GM21381 (cell line): ENCODE measurements around the gene NF1.
"Not testable (repeated sequence)": the region's sequence is repeated elsewhere in the genome, so short reads cannot be mapped to it uniquely, and the experiment has no call there.

Experiments
- ATAC-seq: cut with Tn5 transposase; IDR thresholded peaks from one replicate; pipeline ENCODE4 v1.9.1; 2021; ENCODE audit warnings: mild to moderate bottlenecking, moderate library complexity; ENCODE audit not compliant: unreplicated experiment

NF1 gene

GRCh38 chr17:31321481-31321880 is 226.7 kb downstream of the NF1 start, which contains the start of gene EVI2A:
EVI2A (minus strand) TSS chr17:31321622; CDS start chr17:31319013, 2,609 bp downstream.
- ATAC-seq = no peak

- no peak for ATAC-seq
Measured at GRCh38 chr17:31321966-31322365, 227.2 kb downstream of the NF1 start.

DNA sequence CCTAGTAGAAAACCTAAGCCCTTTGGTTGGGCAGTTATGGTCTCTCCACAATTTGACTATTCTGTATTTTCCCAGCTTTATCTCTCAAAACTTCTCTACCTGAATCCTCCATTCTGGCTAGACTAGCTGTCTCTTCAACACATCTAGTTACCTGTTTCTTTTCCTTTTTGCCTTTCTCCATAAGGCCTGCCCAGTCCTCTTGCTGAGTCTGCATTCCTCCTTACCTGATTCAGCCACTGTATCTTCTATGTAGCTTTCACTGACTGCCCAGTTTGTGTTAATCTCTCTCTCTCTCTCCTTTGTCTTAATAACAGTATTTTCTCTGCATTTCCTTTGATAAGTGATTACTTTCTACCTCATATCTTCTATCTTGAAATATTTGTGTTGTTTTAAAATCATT is 228.8 kb downstream of the NF1 start:
- ATAC-seq = no peak

DNA sequence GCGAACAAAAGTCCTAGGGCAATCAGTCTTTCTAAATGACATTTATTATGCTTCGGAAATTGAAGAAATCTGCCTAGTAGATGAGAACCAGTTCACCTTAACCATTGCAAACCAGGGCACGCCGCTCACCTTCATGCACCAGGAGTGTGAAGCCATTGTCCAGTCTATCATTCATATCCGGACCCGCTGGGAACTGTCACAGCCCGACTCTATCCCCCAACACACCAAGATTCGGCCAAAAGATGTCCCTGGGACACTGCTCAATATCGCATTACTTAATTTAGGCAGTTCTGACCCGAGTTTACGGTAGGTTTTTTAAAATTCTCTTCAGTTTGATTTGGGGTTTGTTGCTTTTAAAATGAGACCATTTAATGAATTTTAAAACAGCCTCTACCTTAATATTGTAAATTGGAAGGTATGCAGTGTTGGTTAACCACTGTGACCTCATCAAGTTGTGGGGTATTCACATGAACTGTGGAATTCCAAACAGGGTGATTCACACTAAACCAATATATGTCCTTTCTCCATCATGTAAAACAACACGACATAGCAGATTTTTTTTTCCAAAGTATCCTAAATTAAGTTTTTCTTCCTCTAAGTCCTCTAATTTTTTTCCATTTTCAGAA is 232.9 kb downstream of the NF1 start:
- ATAC-seq = no peak

GRCh38 chr17:31328160-31328535 is 233.4 kb downstream of the NF1 start:
- no peak for ATAC-seq

GRCh38 chr17:31329221-31329620 is 234.4 kb downstream of the NF1 start:
- no peak for ATAC-seq

DNA sequence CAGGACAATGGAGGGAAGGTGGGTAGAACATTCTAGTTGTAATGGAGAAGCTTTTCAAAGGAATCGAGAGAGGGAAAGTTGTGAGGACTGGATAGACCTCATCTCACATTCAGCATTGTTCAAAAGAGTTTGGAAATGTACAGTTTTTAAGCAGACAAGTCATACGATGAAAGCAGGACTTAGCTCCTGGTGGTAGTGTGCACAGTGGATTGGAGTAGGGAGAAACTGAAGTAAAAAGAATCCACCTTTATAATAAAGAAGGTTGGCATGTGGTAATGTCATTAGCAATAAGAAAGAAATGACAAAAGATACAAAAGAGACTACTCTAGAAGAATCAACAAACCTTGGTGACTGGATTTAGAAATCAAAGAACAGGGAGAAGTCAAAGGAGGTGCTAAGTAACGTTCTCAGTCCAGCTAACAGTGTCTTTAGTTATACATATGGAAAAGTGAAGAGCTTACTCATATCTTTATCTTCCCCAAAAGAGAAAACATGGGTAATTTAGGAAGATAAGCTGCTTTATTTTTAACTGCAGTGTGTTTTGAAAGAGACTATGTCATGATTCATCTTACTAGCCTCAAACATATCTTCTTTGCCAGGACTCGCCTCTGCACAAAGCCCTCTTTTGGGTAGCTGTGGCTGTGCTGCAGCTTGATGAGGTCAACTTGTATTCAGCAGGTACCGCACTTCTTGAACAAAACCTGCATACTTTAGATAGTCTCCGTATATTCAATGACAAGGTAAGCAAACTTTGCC is 245.3 kb downstream of the NF1 start:
- no peak for ATAC-seq

GRCh38 chr17:31345191-31345747 is 250.5 kb downstream of the NF1 start:
- ATAC-seq = not testable (repeated sequence)

- no peak for ATAC-seq
Measured at GRCh38 chr17:31349454-31349853, 254.7 kb downstream of the NF1 start.

DNA sequence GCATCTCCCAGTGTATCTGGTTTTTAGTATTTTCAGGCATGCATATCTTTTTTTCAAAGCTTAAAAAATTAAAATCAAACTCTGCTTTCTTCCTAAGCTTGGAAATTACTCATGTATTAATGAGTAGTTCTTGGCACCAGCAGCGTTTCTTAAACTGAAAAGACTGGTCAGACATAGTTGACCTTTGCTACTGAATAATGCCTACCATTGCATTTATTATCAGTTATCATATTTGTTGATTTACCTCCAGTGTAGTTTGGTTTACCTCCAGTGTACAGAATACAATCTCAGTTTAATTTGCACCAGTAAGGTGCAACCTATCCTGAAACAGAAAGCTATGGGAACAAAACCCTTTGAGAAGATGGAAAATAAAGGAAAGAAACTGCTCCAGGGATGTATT is 261.2 kb downstream of the NF1 start:
- no peak for ATAC-seq

DNA sequence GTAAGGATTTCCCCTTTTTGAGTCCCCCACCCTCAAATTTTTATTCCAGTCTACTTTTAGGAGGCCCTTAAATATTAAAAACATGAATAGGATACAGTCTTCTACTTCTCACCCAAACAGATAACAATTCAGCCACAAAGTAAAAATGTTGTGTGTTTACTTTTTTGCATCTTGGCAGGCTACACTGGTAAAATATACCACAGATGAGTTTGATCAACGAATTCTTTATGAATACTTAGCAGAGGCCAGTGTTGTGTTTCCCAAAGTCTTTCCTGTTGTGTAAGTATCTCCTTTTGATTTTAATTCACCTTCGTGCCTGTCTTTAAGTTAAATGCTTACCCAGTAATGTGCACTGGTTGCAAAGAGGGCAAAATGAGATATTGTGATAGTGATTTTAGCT is 262.3 kb downstream of the NF1 start:
- no peak for ATAC-seq

DNA sequence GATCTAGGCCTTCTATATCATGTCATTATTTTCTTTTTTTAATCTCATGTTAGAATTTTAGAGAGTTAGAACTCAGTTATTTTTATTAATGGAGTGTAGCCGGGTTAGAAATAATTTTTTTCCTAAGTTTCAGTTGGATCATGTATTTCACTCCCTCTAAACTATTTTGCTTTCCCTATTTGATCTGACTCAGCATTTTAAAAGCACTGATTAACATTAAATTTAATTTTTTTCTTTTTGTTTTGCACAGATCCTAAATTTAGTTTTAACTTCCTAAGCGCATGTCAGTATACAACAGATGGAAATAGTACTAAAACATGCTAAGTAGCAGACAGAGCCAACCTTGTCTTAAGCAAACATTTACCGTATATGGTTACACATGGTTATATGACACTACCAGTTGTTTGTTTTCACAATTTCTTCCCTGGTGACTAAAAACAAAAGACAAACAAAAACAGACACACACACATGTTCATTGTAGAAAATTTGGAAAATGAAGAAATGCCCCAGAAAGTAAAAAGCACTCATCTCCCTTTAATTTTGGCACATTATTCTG is 263.1 kb downstream of the NF1 start:
- ATAC-seq = no peak

DNA sequence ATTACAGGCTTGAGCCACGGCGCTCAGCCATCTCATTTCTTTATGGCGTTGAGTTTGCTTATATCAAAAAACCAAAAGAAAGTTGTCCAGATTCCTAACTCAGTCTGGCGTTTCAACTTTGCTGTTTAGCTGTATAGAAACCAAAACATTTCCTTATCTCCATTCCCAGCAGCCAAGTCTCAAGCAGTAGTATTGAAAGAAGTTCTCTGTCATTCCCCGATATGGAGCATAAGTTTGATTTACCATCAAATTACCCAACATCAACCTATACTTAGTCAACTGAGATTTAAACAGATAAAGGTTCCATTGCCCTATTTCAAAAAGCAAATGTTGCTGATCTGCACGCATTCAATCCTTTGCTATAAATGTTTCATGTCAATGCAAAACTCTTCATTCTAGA is 269.2 kb downstream of the NF1 start:
- no peak for ATAC-seq

GRCh38 chr17:31366088-31366487 is 271.3 kb downstream of the NF1 start:
- ATAC-seq = no peak

DNA sequence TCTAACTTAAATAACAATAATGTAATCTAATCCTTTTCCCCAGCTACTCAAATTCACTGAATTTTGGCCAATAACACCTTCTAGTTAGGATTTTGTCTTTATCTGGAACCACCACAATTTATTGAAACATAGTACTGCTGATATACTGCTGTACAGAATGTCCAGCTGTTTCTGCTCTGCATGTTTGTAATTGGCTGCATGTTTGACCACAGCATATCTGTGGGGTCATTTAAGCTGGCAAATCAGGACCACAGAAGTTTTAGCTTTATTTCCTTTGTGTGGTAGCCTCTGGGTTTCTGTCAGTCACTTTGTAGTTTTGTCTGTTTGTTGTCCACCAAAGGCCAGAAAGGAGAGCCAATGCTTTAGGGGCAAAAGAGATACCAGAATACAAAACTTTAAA is 274.5 kb downstream of the NF1 start:
- ATAC-seq = no peak

DNA sequence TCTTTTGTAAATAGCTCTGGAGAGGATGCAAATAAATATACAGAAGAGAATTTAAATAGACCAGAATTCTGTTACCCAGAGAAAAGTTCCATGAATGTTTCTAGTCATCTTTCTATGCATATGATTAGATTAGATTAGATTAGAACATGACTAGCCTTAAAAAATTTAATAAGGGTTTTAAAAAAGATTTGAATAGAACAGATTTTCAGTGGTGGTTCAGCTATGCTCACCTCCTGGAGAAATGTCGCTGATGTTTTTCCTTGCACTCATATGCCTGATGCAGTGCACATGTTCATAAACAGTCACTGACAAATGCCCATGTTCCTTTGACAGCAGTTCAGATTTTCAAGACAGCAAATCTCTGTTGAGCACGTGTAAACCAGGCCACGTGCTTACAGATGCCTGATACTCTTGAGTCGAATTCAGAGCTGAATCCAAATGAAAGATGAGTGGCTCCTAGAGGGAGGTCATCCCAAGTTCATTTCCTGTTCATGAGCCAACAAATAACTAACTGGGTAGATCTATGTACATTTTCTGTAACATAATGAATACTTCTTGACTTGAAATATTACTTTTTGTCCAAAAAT is 276.8 kb downstream of the NF1 start:
- no peak for ATAC-seq

GRCh38 chr17:31373150-31374093 is 278.6 kb downstream of the NF1 start:
- ATAC-seq = no peak

- no peak for ATAC-seq
Measured at GRCh38 chr17:31374094-31374447, 279.3 kb downstream of the NF1 start.

DNA sequence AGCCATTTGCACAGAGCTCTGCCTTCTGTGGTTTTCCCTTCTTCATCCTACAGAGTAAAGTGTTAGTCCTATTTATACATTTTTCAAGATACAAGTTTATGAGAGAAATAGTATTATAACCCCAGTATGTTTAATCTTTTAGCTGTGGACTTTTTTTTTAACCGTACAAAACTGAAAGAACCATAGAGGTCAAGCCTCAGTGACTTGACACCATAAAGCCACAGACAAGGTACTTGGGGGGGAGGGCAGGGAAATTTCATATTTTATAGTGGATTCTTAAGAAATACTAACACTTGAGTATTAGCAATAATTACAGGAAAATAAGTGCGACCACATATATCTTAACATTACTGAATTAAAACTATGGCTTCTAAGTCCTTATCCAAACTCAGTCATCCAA is 279.7 kb downstream of the NF1 start:
- no peak for ATAC-seq

- no peak for ATAC-seq
Measured at GRCh38 chr17:31378638-31379037, 283.9 kb downstream of the NF1 start.
